Measurements from ENCODE around the gene TTN. TPM values are rescaled to one million over a fixed set of nuclear protein-coding genes. Genes with fewer than 3 reads are reported as not detected.
A peak's percentile ranks its signal among the peaks of the same experiment; 100 is the strongest.
"Not testable (repeated sequence)": the region's sequence is repeated elsewhere in the genome, so short reads cannot be mapped to it uniquely, and the experiment has no call there.

TTN gene
- total RNA-seq, 4 donors from 2014 or later: 7.6 to 104 (median 10.6) TPM

DNA sequence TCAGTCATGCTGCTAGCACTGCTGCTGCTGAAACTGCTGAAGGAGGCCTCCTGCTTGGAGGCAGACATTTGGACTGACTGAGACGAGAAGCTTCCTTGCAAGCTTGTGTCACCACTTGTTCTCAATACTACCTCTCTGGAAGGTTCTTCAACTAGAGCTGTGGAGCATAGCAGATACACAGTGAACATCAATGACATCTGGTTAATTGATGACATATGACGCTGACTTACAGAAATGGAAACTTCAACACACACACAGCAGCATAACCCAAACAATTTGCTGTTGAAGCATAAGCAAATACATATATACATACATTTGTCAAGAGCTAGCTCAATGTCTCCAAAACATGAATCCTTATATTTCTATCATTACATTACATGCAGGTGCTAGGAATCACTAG is 279.6 kb downstream of the TTN start:
- Histone ChIP-seq H3K4me1 (no peaks in the 10 kb centered on the region), H3K27me3 (no peaks in the 10 kb centered on the region), H3K27ac (no peak overlapping the region), H3K36me3 (peaks cover 0 to 13% (median 0%) of the 10 kb centered on the region in 3 donors), H3K9me3 (no peaks in the 10 kb centered on the region), H3K4me3 (no peak overlapping the region)
- TF ChIP-seq, protein P1, sequence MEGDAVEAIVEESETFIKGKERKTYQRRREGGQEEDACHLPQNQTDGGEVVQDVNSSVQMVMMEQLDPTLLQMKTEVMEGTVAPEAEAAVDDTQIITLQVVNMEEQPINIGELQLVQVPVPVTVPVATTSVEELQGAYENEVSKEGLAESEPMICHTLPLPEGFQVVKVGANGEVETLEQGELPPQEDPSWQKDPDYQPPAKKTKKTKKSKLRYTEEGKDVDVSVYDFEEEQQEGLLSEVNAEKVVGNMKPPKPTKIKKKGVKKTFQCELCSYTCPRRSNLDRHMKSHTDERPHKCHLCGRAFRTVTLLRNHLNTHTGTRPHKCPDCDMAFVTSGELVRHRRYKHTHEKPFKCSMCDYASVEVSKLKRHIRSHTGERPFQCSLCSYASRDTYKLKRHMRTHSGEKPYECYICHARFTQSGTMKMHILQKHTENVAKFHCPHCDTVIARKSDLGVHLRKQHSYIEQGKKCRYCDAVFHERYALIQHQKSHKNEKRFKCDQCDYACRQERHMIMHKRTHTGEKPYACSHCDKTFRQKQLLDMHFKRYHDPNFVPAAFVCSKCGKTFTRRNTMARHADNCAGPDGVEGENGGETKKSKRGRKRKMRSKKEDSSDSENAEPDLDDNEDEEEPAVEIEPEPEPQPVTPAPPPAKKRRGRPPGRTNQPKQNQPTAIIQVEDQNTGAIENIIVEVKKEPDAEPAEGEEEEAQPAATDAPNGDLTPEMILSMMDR (IDR thresholded peaks at IDR 0.05): no peak
- no peak for TF ChIP-seq POLR2A (IDR thresholded peaks at IDR 0.05)
- DNase-seq: no peak

DNA sequence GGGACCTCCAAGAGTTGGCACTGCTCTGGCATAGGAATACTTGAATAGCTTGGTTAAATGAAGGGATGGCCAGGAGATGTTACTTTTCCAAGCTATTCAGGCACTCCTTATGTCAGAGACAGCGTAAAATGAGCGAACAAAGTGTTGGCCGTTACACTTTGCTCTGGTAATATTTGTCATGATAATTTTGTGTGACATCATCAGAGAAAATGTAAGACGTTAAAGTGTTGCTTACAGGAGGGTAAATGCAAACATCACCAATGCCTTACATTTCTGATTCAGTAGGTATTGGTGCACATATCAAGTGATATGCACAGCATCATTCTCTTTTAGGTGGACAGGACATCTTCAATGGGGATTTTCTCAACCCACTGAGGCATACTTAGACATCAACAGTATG is 281.0 kb downstream of the TTN start:
- Histone ChIP-seq H3K27me3 (no peaks in the 10 kb centered on the region), H3K4me1 (no peaks in the 10 kb centered on the region), H3K36me3 (no peaks in the 10 kb centered on the region), H3K27ac (no peak overlapping the region), H3K4me3 (no peak overlapping the region), H3K9me3 (no peaks in the 10 kb centered on the region)
- TF ChIP-seq, protein P1 (IDR thresholded peaks at IDR 0.05): no peak
- no peak for TF ChIP-seq POLR2A (IDR thresholded peaks at IDR 0.05)
- DNase-seq: no peak

DNA sequence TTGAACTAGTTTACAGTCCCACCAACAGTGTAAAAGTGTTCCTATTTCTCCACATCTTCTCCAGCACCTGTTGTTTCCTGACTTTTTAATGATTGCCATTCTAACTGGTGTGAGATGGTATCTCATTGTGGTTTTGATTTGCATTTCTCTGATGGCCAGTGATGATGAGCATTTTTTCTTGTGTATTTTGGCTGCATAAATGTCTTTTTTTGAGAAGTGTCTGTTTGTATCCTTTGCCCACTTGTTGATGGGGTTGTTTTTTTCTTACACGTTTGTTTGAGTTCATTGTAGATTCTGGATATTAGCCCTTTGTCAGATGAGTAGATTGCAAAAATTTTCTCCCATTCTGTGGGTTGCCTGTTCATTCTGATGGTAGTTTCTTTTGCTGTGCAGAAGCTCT is 281.8 kb downstream of the TTN start:
- DNase-seq, H3K4me1 ChIP-seq, H3K36me3 ChIP-seq, H3K9me3 ChIP-seq, H3K27ac ChIP-seq, H3K4me3 ChIP-seq, H3K27me3 ChIP-seq: not testable (repeated sequence)

DNA sequence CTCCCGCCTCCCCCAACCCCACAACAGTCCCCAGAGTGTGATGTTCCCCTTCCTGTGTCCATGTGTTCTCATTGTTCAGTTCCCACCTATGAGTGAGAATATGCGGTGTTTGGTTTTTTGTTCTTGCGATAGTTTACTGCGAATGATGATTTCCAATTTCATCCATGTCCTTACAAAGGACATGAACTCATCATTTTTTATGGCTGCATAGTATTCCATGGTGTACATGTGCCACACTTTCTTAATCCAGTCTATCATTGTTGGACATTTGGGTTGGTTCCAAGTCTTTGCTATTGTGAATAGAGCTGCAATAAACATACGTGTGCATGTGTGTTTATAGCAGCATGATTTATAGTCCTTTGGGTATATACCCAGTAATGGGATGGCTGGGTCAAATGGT is 282.2 kb downstream of the TTN start:
- not testable (repeated sequence) for H3K4me1 ChIP-seq, H3K36me3 ChIP-seq, H3K4me3 ChIP-seq, H3K9me3 ChIP-seq, DNase-seq, H3K27ac ChIP-seq, H3K27me3 ChIP-seq

DNA sequence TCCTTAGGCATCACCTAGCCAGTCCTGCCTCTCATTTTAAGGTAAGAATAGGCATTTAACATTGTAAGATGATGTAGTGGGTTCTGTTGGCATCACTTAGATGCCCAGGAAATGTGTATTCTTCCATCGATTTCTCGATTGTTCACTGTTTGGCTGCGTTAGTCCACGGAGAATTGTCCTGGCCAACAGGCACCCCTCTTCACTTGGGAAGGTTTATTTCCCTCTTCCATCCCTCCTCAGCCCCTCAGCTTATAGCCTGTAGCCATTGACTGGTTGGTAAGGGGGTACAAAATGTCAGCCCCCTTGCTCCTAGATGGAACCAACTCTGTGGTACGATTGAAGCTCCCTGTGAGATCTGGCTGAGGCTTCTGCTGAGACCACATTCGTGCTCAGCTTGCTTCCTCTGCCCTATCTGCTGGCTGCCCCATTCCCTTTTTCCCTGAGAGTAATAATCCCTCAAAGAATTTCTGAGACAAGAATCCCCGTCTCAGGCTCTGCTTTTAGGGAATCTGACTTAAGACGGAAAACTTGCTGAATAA is 283.6 kb downstream of the TTN start:
- Histone ChIP-seq H3K4me3 (peak overlapping the region; percentile 54 to 71 (median 56)), H3K36me3 (peaks cover 0 to 2% (median 0%) of the 10 kb centered on the region in 3 donors), H3K4me1 (no peaks in the 10 kb centered on the region), H3K27ac (peak overlapping the region; percentile 47 to 64 (median 57)), H3K27me3 (no peaks in the 10 kb centered on the region), H3K9me3 (no peaks in the 10 kb centered on the region)
- DNase-seq: no peak
- TF ChIP-seq POLR2A (IDR thresholded peaks at IDR 0.05): no peak
- TF ChIP-seq, protein P1 (IDR thresholded peaks at IDR 0.05): no peak

DNA sequence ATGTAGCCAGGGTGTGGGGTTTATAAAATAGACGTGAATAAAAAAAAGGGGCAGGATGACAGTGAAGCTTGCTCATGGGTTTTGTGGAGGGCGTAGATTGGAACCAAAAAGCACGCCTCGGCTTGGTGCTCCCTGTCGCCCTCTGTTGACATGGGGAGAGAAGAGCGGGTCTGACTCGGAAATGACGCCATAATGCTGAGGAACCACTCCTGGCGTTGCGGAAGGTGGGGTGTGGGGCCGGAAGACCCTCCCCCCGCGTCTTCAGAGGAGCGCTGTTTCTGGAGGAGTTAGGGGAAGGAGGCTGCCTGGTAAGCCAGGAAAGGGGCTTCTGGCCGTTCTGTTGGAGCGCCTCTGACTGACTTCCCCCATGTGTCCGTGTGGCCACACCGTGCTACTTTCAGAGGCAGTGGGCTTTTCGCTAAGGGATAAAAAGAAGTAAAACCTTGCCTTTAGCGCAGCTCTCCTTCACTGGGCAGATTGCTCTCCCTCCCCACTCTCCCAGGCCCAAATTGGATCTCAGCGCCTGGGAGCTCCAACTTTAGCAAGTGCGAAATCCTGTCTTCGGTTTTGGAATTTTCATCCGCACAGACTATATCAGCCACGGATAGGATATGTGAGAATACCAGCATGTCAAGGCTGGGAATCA is 284.1 kb downstream of the TTN start:
- Histone ChIP-seq H3K27ac (peak overlapping the region; percentile 47 to 64 (median 57)), H3K9me3 (no peaks in the 10 kb centered on the region), H3K36me3 (peaks cover 0 to 8% (median 0%) of the 10 kb centered on the region in 3 donors), H3K27me3 (no peaks in the 10 kb centered on the region), H3K4me3 (peak overlapping the region; percentile 54 to 71 (median 56)), H3K4me1 (no peaks in the 10 kb centered on the region)
- TF ChIP-seq, protein P1 (IDR thresholded peaks at IDR 0.05): peak; percentile 34 to 80 (median 64)
- TF ChIP-seq POLR2A (IDR thresholded peaks at IDR 0.05): peak in 1 of 2 donors; percentile 28
- DNase-seq: peak; percentile 76 to 90 (median 76)
